Panc1 (cell line): ENCODE measurements around the gene SOWAHD. TPM values are rescaled to one million over a fixed set of nuclear protein-coding genes. Genes with fewer than 3 reads are reported as not detected.

Source experiments
- ATAC-seq: fragments of 200-7000 bp; cut with Tn5 transposase; 2 replicates; pipeline ENCODE4 v1.9.1; 2020; ENCODE audit warnings: mild to moderate bottlenecking, moderate library complexity
- BruUV-seq: library from RNA; stranded (reverse); fragments of 400-500 nt; replicated peaks from 2 replicates; lab custom pipeline; 2021; lab: Mats Ljungman, UMichigan
- CTCF ChIA-PET: fragments of 300-600 bp; sonication (Branson Sonifier 250); formaldehyde crosslinking; loops from one replicate; lab custom pipeline; 2022; ENCODE audit warnings: antibody characterized with exemption; lab: Charles Lee
- POLR2A ChIA-PET: fragments of 300-600 bp; sonication (Branson Sonifier 250); formaldehyde crosslinking; loops from one replicate; lab custom pipeline; 2022; ENCODE audit warnings: antibody characterized with exemption; lab: Charles Lee
- DNase-seq: peaks from one replicate; pipeline ENCODE4 v3.0.0-alpha.2; 2010; ENCODE audit warnings: low read depth, low spot score
- H3K27ac ChIP-seq: 2 replicates; pipeline ENCODE4 v1.5.1; 2011; ENCODE audit warnings: mild to moderate bottlenecking, low read length, inconsistent platforms
- H3K27me3 ChIP-seq: fragments of 200-500 bp; sonication (Bioruptor generic); 2 replicates; pipeline ENCODE4 v1.6.0; 2014; ENCODE audit warnings: low read length, inconsistent platforms; ENCODE audit not compliant: control insufficient read depth, insufficient read depth
- H3K36me3 ChIP-seq: fragments of 200-500 bp; sonication (Bioruptor generic); 2 replicates; pipeline ENCODE4 v1.5.1; 2014; ENCODE audit warnings: inconsistent platforms, mild to moderate bottlenecking, low read length, moderate library complexity; ENCODE audit not compliant: control insufficient read depth, insufficient read depth
- H3K4me1 ChIP-seq: 2 replicates; pipeline ENCODE4 v1.5.1; 2011; ENCODE audit warnings: inconsistent platforms, mild to moderate bottlenecking, low read length, moderate library complexity; ENCODE audit not compliant: control insufficient read depth, insufficient read depth
- H3K4me3 ChIP-seq, 2 experiments: 2 replicates each; pipeline ENCODE4 v1.5.1; 2011 to 2012; ENCODE audit warnings: low read depth in 2 of 2, low read length in 2 of 2, mild to moderate bottlenecking in 2 of 2, inconsistent platforms in 1 of 2, moderate library complexity in 1 of 2
- H3K9me3 ChIP-seq: fragments of 200-500 bp; sonication (Bioruptor generic); 2 replicates; pipeline ENCODE4 v1.5.1; 2014; ENCODE audit warnings: low read depth, mild to moderate bottlenecking, inconsistent platforms, low read length, moderate library complexity; ENCODE audit not compliant: control insufficient read depth, insufficient read depth
- CTCF ChIP-seq: fragments of 450-650 bp; IDR thresholded peaks from 2 replicates; pipeline ENCODE4 v1.5.1; 2017; ENCODE audit warnings: mild to moderate bottlenecking
- POLR2AphosphoS5 ChIP-seq: IDR thresholded peaks from 2 replicates; pipeline ENCODE4 v1.6.1; 2012; ENCODE audit warnings: mild to moderate bottlenecking, low read depth, low read length, moderate library complexity
- REST ChIP-seq, 2 experiments: IDR thresholded peaks; 2 replicates each; pipeline ENCODE4 v1.6.1; 2011 to 2012; ENCODE audit warnings: low read depth in 2 of 2, control low read depth in 1 of 2, low read length in 1 of 2, mild to moderate bottlenecking in 1 of 2, moderate library complexity in 1 of 2; ENCODE audit not compliant: insufficient read depth in 1 of 2
- SIN3A ChIP-seq: IDR thresholded peaks from 2 replicates; pipeline ENCODE4 v1.6.1; 2012; ENCODE audit warnings: low read depth, mild to moderate bottlenecking, low read length, moderate library complexity, borderline replicate concordance; ENCODE audit not compliant: insufficient read depth
- TCF7L2 ChIP-seq: IDR thresholded peaks from 2 replicates; pipeline ENCODE4 v1.6.1; 2011; ENCODE audit warnings: mild to moderate bottlenecking, low read depth, low read length, inconsistent platforms
- in situ Hi-C: cut with HindIII; loops from 2 replicates; pipeline ENCODE4 v1.10.0; 2016; ENCODE audit warnings: low sequenced_read_pairs, low pct_unique_long_range_greater_than_20kb
- intact Hi-C: fragments of 100-400 bp; cut with micrococcal nuclease; formaldehyde crosslinking; loops from one replicate; pipeline ENCODE4 v1.10.0; 2022; ENCODE audit not compliant: unreplicated experiment
- total RNA-seq: library from RNA; stranded (reverse); gene quantifications from one replicate; pipeline ENCODE4 v1.2.1, GENCODE V29; 2021; ENCODE audit not compliant: unreplicated experiment

SOWAHD gene
- total RNA-seq, 1 experiment from 2014 or later, result 1.1 TPM

- BruUV-seq, result no TSS peak
- POLR2A ChIA-PET, result no interaction called here
- DNase-seq (no peak), ATAC-seq (no peak)
- CTCF ChIA-PET, result interaction anchor here (0.6 to 0.7 kb wide), 3 partner anchors 21 to 38 kb away, joined by 3 to 4 read pairs (median 3); partner anchors contain the start of gene RPL39
- in situ Hi-C loops (no loop called here), intact Hi-C loops (loop anchor here (10.0 kb wide), 1 partner anchor 138 kb away; no protein-coding TSS in a partner anchor)
- Histone ChIP-seq H3K36me3 (no peaks in the 10 kb centered on the region), H3K27me3 (no peaks in the 10 kb centered on the region), H3K4me1 (peaks cover 7% of the 10 kb centered on the region), H3K9me3 (no peaks in the 10 kb centered on the region), H3K4me3 (no peak overlapping the region), H3K27ac (no peak overlapping the region)
- TF ChIP-seq SIN3A (no peak), POLR2AphosphoS5 (no peak), CTCF (no peak), REST (IDR thresholded peaks at IDR 0.05; ENCODE audit: insufficient read depth in 1 of 2, low read depth in 2 of 2, low read length in 1 of 2) (no peak), TCF7L2 (no peak)
These were observed 5.4 kb upstream of the SOWAHD start for GRCh38 chrX:119753001-119753400.

GRCh38 chrX:119753639-119754257 lies 4.6 kb upstream of the SOWAHD start:
- Histone ChIP-seq H3K27ac (no peak overlapping the region), H3K36me3 (no peaks in the 10 kb centered on the region), H3K27me3 (no peaks in the 10 kb centered on the region), H3K4me3 (no peak overlapping the region), H3K4me1 (peaks cover 7% of the 10 kb centered on the region), H3K9me3 (no peaks in the 10 kb centered on the region)
- peak; percentile 27 for DNase-seq
- CTCF ChIA-PET, result interaction anchor here (0.6 to 1.0 kb wide), 4 partner anchors 22 to 234 kb away, joined by 3 to 5 read pairs (median 4); partner anchors contain the start of gene RPL39
- intact Hi-C loops, result loop anchor here (10.0 kb wide), 1 partner anchor 139 kb away; no protein-coding TSS in a partner anchor
- no TSS peak for BruUV-seq
- POLR2A ChIA-PET, result no interaction called here
- TF ChIP-seq REST (IDR thresholded peaks at IDR 0.05; ENCODE audit: insufficient read depth in 1 of 2, low read depth in 2 of 2, low read length in 1 of 2), result no peak
- no peak for TF ChIP-seq SIN3A
- no peak for TF ChIP-seq TCF7L2
- no peak for TF ChIP-seq POLR2AphosphoS5
- peak; percentile 81 for TF ChIP-seq CTCF
- ATAC-seq, result no peak
- in situ Hi-C loops, result no loop called here
